22Rv1 (cell line): ENCODE results near the gene RFX4.

ENCODE experiments used
- H3K27ac ChIP-seq: fragments of 450-650 bp; 2 replicates; pipeline ENCODE4 v1.5.1; 2017
- CTCF ChIP-seq: fragments of 450-650 bp; IDR thresholded peaks from 2 replicates; pipeline ENCODE4 v1.5.1; 2017; ENCODE audit warnings: mild to moderate bottlenecking
- ZFX ChIP-seq: fragments of 450-650 bp; IDR thresholded peaks from 2 replicates; pipeline ENCODE4 v1.6.1; 2017; ENCODE audit warnings: antibody characterized with exemption, borderline replicate concordance

Gene RFX4

GRCh38 chr12:106669216-106669615 lies 86.4 kb downstream of the RFX4 start:
- H3K27ac ChIP-seq: no peak overlapping the region
- TF ChIP-seq CTCF: no peak
- no peak for TF ChIP-seq ZFX

GRCh38 chr12:106670131-106670530 lies 87.3 kb downstream of the RFX4 start:
- no peak overlapping the region for H3K27ac ChIP-seq
- TF ChIP-seq CTCF: no peak
- TF ChIP-seq ZFX: no peak

GRCh38 chr12:106671840-106672239 lies 89.0 kb downstream of the RFX4 start:
- TF ChIP-seq CTCF (no peak), ZFX (no peak)
- H3K27ac ChIP-seq: no peak overlapping the region

GRCh38 chr12:106672314-106673025 lies 89.7 kb downstream of the RFX4 start:
- no peak for TF ChIP-seq ZFX

GRCh38 chr12:106673141-106673540 lies 90.3 kb downstream of the RFX4 start:
- H3K27ac ChIP-seq: no peak overlapping the region
- TF ChIP-seq CTCF (no peak), ZFX (no peak)

More at GRCh38 chr12:106672314-106673025, 89.7 kb downstream of the RFX4 start:
- no peak overlapping the region for H3K27ac ChIP-seq

GRCh38 chr12:106675651-106676435 lies 93.0 kb downstream of the RFX4 start:
- TF ChIP-seq ZFX: no peak
- no peak overlapping the region for H3K27ac ChIP-seq

- TF ChIP-seq ZFX (no peak), CTCF (no peak)
- H3K27ac ChIP-seq: no peak overlapping the region
Measured at GRCh38 chr12:106679574-106679973, 96.8 kb downstream of the RFX4 start.

GRCh38 chr12:106680280-106680679 lies 97.5 kb downstream of the RFX4 start:
- TF ChIP-seq CTCF: no peak
- no peak for TF ChIP-seq ZFX
- H3K27ac ChIP-seq: no peak overlapping the region
